Measurements from ENCODE around the gene AMT. TPM values are rescaled to one million over a fixed set of nuclear protein-coding genes. Genes with fewer than 3 reads are reported as not detected.

The AMT gene
- total RNA-seq, 1 experiment from 2014 or later = 66.6 TPM

- H3K4me3 Mint-ChIP-seq = no peak overlapping the region
- no peak overlapping the region for H3K27ac Mint-ChIP-seq
- no peaks in the 10 kb centered on the region for H3K27me3 Mint-ChIP-seq (ENCODE audit: low read depth)
- POLR2A ChIA-PET = no interaction called here
- no peaks in the 10 kb centered on the region for H3K36me3 Mint-ChIP-seq
- ATAC-seq = no peak
- CTCF ChIA-PET = interaction anchor here (1.8 to 2.4 kb wide), 2 partner anchors 9 to 105 kb away, joined by 7 to 8 read pairs; partner anchors contain the start of gene USP4
- no peaks in the 10 kb centered on the region for H3K9me3 Mint-ChIP-seq
- no peaks in the 10 kb centered on the region for H3K4me1 Mint-ChIP-seq
- no peak for DNase-seq (ENCODE audit: low spot score)
- TF ChIP-seq, protein P1, sequence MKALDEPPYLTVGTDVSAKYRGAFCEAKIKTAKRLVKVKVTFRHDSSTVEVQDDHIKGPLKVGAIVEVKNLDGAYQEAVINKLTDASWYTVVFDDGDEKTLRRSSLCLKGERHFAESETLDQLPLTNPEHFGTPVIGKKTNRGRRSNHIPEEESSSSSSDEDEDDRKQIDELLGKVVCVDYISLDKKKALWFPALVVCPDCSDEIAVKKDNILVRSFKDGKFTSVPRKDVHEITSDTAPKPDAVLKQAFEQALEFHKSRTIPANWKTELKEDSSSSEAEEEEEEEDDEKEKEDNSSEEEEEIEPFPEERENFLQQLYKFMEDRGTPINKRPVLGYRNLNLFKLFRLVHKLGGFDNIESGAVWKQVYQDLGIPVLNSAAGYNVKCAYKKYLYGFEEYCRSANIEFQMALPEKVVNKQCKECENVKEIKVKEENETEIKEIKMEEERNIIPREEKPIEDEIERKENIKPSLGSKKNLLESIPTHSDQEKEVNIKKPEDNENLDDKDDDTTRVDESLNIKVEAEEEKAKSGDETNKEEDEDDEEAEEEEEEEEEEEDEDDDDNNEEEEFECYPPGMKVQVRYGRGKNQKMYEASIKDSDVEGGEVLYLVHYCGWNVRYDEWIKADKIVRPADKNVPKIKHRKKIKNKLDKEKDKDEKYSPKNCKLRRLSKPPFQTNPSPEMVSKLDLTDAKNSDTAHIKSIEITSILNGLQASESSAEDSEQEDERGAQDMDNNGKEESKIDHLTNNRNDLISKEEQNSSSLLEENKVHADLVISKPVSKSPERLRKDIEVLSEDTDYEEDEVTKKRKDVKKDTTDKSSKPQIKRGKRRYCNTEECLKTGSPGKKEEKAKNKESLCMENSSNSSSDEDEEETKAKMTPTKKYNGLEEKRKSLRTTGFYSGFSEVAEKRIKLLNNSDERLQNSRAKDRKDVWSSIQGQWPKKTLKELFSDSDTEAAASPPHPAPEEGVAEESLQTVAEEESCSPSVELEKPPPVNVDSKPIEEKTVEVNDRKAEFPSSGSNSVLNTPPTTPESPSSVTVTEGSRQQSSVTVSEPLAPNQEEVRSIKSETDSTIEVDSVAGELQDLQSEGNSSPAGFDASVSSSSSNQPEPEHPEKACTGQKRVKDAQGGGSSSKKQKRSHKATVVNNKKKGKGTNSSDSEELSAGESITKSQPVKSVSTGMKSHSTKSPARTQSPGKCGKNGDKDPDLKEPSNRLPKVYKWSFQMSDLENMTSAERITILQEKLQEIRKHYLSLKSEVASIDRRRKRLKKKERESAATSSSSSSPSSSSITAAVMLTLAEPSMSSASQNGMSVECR (CRISPR knock-in tag; IDR thresholded peaks at IDR 0.05; ENCODE audit: borderline replicate concordance) = no peak
- TF ChIP-seq CDX4 (CRISPR knock-in tag; IDR thresholded peaks at IDR 0.05; ENCODE audit: borderline replicate concordance) (no peak), ZNF317 (CRISPR knock-in tag; IDR thresholded peaks at IDR 0.05; ENCODE audit: borderline replicate concordance, low read depth) (no peak), IRF2 (CRISPR knock-in tag; IDR thresholded peaks at IDR 0.05; ENCODE audit: borderline replicate concordance, low read depth) (no peak), GRHL2 (CRISPR knock-in tag; IDR thresholded peaks at IDR 0.05; ENCODE audit: insufficient replicate concordance, severe bottlenecking) (no peak), ESRRA (CRISPR knock-in tag; IDR thresholded peaks at IDR 0.05; ENCODE audit: borderline replicate concordance) (no peak), FOXJ3 (CRISPR knock-in tag; IDR thresholded peaks at IDR 0.05; ENCODE audit: borderline replicate concordance) (no peak), ZNF396 (CRISPR knock-in tag; IDR thresholded peaks at IDR 0.05; ENCODE audit: borderline replicate concordance) (no peak), ZSCAN18 (CRISPR knock-in tag; IDR thresholded peaks at IDR 0.05) (no peak), ATF6 (CRISPR knock-in tag; IDR thresholded peaks at IDR 0.05) (no peak), ZNF121 (CRISPR knock-in tag; IDR thresholded peaks at IDR 0.05) (no peak), AFF4 (CRISPR knock-in tag; IDR thresholded peaks at IDR 0.05; ENCODE audit: borderline replicate concordance) (no peak), TEAD4 (CRISPR knock-in tag; IDR thresholded peaks at IDR 0.05) (no peak), ZNF671 (CRISPR knock-in tag; IDR thresholded peaks at IDR 0.05) (no peak), TEAD1 (CRISPR knock-in tag; IDR thresholded peaks at IDR 0.05) (no peak), ATF3 (CRISPR knock-in tag; conservative IDR thresholded peaks at IDR 0.05) (no peak), CBFB (CRISPR knock-in tag; IDR thresholded peaks at IDR 0.05; ENCODE audit: low read depth) (no peak), ZNF423 (CRISPR knock-in tag; IDR thresholded peaks at IDR 0.05) (no peak), NFYB (CRISPR knock-in tag; conservative IDR thresholded peaks at IDR 0.05; ENCODE audit: low read depth) (no peak)
- TF ChIP-seq, protein P2, sequence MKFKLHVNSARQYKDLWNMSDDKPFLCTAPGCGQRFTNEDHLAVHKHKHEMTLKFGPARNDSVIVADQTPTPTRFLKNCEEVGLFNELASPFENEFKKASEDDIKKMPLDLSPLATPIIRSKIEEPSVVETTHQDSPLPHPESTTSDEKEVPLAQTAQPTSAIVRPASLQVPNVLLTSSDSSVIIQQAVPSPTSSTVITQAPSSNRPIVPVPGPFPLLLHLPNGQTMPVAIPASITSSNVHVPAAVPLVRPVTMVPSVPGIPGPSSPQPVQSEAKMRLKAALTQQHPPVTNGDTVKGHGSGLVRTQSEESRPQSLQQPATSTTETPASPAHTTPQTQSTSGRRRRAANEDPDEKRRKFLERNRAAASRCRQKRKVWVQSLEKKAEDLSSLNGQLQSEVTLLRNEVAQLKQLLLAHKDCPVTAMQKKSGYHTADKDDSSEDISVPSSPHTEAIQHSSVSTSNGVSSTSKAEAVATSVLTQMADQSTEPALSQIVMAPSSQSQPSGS (CRISPR knock-in tag; IDR thresholded peaks at IDR 0.05; ENCODE audit: borderline replicate concordance, low read depth) = no peak
Observed at GRCh38 chr3:49445391-49445790, 23.1 kb upstream of the AMT start.
